ACC112 (cell line): ENCODE data around the gene APBB1IP.

Source experiments
- H2AFZ ChIP-seq: fragments of 200-600 bp; sonication (generic); one replicate; pipeline ENCODE4 v1.6.0; 2017; ENCODE audit warnings: antibody characterized with exemption, low read length; ENCODE audit not compliant: unreplicated experiment
- H3K27ac ChIP-seq: fragments of 200-600 bp; sonication (generic); 2 replicates; pipeline ENCODE4 v1.5.1; 2014; ENCODE audit warnings: low read depth, mild to moderate bottlenecking, antibody characterized with exemption, low read length, moderate library complexity
- H3K27me3 ChIP-seq: fragments of 200-600 bp; sonication (generic); 2 replicates; pipeline ENCODE4 v1.6.1; 2014; ENCODE audit warnings: mild to moderate bottlenecking, antibody characterized with exemption, low read length, moderate library complexity, mixed read lengths; ENCODE audit not compliant: insufficient read depth
- H3K36me3 ChIP-seq: fragments of 200-600 bp; sonication (generic); 2 replicates; pipeline ENCODE4 v1.6.1; 2016; ENCODE audit warnings: mild to moderate bottlenecking, antibody characterized with exemption, low read length, moderate library complexity, mixed read lengths; ENCODE audit not compliant: insufficient read depth
- H3K4me1 ChIP-seq: fragments of 200-600 bp; sonication (generic); one replicate; pipeline ENCODE4 v1.6.1; 2016; ENCODE audit warnings: low read length, mixed read lengths; ENCODE audit not compliant: insufficient read depth, unreplicated experiment, control insufficient read depth
- H3K4me3 ChIP-seq: fragments of 200-600 bp; sonication (generic); 2 replicates; pipeline ENCODE4 v1.5.1; 2014; ENCODE audit warnings: mild to moderate bottlenecking, low read depth, low read length
- H3K79me2 ChIP-seq: fragments of 200-600 bp; sonication (generic); one replicate; pipeline ENCODE4 v1.6.0; 2016; ENCODE audit warnings: low read length; ENCODE audit not compliant: control insufficient read depth, unreplicated experiment, insufficient read depth

The APBB1IP gene

DNA sequence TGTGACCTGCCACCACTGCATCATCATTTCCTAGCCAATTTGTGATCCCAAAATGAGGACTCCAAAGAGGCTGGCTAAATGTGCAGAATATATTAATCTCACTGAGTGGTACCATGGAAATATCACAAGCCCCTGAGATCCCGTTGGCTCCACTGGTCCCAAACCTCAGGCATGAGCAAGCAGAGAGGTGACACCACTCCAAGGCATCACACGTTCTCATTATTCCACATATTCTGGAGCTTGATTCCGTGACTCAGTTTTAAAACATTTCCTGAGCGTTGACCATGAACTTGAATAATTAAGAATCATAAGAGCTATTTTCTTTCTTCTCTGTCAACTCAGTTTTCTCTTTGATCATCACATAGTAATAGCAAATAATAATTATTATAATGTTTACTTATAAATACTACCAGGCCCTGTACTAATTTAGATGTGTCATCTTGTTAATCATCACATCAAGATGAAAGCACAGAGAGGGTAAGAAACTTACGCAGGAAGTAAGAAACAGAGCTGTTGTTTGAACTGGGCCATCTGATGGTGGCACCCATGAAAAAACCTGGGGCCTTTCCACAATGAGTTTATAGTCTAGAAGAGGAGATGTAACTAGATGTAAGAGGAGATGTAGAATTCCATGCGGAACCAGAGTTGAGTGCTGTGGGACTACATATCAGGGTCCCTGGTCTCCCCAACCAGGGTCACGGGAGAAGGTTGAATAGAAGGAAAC, 3.5 kb downstream of the APBB1IP start:
- no peak overlapping the region for H2AFZ ChIP-seq
- H3K36me3 ChIP-seq = no peaks in the 10 kb centered on the region
- no peaks in the 10 kb centered on the region for H3K79me2 ChIP-seq
- H3K27me3 ChIP-seq = peaks cover 2% of the 10 kb centered on the region; the same call in 1 of the 2 replicates
- peaks cover 11% of the 10 kb centered on the region for H3K4me1 ChIP-seq
- peak overlapping the region; percentile 28; the same call in 1 of the 2 replicates for H3K27ac ChIP-seq
- no peak overlapping the region for H3K4me3 ChIP-seq

DNA sequence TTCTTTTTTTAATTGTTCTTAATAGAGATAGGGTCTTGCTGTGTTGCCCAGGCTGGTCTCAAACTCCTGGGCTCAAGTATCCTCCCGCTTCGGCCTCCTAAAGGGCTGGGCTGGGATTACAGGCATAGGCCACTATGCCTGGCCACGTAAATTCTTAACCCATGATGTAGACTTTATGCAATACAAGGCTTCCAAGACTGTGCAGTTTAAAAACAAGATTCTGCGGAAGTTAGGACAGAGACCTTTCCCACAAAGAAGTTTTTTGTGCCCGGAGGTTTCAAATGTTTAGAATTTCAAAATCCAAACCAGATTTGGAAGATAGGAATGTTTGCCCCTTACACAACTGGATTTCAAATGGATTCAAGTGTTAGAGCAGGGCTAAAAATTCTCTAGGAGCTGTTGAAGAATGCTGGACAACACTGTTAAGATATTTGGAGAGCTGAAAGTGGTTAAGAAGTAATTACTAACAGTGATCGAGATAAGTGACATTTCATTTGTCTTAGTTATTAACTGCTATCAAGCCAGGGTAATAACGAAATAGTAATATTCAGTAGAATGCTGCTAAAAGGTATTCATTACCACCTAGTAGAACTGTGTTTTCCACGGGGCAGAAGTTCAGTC, 7.4 kb downstream of the APBB1IP start:
- H3K4me3 ChIP-seq = no peak overlapping the region
- no peaks in the 10 kb centered on the region for H3K79me2 ChIP-seq
- H3K4me1 ChIP-seq = peaks cover 11% of the 10 kb centered on the region
- H2AFZ ChIP-seq = no peak overlapping the region
- H3K27me3 ChIP-seq = no peaks in the 10 kb centered on the region
- no peaks in the 10 kb centered on the region for H3K36me3 ChIP-seq
- H3K27ac ChIP-seq = no peak overlapping the region

DNA sequence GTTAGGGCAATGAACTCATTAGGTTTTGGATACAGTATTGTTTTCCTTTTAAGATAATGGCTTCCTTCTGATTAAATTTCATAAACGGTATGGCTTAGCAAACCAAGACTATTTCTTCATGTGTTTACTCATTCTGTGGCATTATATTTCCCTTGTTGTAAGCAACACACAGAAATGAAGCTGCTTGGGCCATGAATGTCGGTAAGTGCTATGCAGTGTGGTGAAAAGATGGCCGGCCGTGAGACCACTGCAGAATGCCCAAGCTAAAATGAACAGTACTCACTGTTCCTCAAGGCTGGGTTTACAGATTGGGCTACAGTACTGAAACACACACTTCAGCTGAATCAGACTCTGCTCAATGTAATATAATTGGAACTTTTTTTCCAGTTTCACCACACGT, 8.1 kb downstream of the APBB1IP start:
- Histone ChIP-seq H3K79me2 (no peaks in the 10 kb centered on the region), H3K4me1 (peaks cover 9% of the 10 kb centered on the region), H3K27ac (no peak overlapping the region), H3K4me3 (no peak overlapping the region), H3K36me3 (no peaks in the 10 kb centered on the region), H2AFZ (no peak overlapping the region), H3K27me3 (no peaks in the 10 kb centered on the region)

- Histone ChIP-seq H3K36me3 (no peaks in the 10 kb centered on the region), H3K79me2 (no peaks in the 10 kb centered on the region), H3K27me3 (no peaks in the 10 kb centered on the region), H2AFZ (no peak overlapping the region), H3K4me3 (no peak overlapping the region), H3K27ac (no peak overlapping the region), H3K4me1 (no peaks in the 10 kb centered on the region)
These were observed 10.2 kb downstream of the APBB1IP start for GRCh38 chr10:26448292-26448691.

DNA sequence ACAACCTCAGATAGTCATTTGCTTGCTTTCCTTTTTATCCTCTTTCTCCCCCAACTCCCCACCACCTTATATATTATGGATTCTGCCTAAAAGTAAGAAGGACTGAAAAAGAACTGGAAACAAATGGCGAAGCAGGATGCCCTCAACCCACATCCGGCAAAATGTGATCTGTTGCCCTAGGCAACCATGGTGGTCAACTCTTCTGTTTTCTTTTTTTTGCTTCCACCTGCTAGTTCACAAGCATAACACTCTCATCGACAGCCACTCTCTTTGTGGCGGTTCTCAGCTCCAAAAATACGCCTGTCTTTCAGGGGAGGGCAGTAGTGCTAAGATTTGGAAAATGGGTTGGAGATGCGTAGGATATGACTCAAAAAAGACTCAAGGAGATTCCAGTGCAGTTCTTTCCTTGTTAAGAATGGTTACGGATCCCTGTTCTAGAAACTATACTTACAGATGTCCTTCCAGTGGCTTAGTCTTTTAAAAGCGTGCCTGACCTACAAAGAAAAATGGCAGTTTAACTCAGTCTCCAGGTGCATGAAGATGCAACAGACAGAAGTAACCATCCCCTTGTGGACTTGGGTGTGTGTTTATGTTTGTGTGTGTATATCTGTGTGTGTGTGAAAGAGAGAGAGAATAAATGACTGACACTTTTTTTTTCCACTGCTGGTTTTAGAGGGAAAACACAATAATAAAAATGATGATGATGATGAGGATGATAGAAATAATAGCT, 10.7 kb downstream of the APBB1IP start:
- no peaks in the 10 kb centered on the region for H3K4me1 ChIP-seq
- H3K4me3 ChIP-seq = no peak overlapping the region
- no peaks in the 10 kb centered on the region for H3K36me3 ChIP-seq
- H3K27me3 ChIP-seq = no peaks in the 10 kb centered on the region
- H2AFZ ChIP-seq = no peak overlapping the region
- no peak overlapping the region for H3K27ac ChIP-seq
- no peaks in the 10 kb centered on the region for H3K79me2 ChIP-seq

DNA sequence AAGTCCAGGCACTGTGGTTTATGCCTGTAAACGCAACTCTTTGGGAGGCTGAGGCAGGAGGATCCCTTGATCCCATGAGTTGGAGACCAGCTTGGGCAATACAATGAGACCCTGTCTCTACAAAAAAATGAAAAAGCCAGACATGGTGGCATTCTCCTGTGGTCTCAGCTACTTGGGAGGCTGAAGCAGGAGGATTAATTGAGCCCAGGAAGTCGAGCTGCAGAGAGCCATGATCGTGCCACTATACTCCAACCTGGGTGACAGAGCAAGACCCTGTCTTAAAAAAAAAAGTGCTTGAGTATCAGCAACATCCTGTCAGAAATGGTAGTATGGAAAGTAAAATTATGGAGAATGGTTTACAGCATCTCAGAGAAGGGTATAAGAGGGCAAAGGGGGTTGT, 11.6 kb downstream of the APBB1IP start:
- peaks cover 2% of the 10 kb centered on the region for H3K4me1 ChIP-seq
- H3K27ac ChIP-seq = no peak overlapping the region

GRCh38 chr10:26451903-26452302, 13.8 kb downstream of the APBB1IP start:
- no peaks in the 10 kb centered on the region for H3K27me3 ChIP-seq
- H3K36me3 ChIP-seq = no peaks in the 10 kb centered on the region
- no peaks in the 10 kb centered on the region for H3K79me2 ChIP-seq
- no peak overlapping the region for H3K4me3 ChIP-seq
- peaks cover 3% of the 10 kb centered on the region for H3K4me1 ChIP-seq
- H2AFZ ChIP-seq = no peak overlapping the region
- no peak overlapping the region for H3K27ac ChIP-seq

More for the DNA sequence above, 11.6 kb downstream of the APBB1IP start:
- Histone ChIP-seq H2AFZ (no peak overlapping the region), H3K27me3 (no peaks in the 10 kb centered on the region), H3K79me2 (no peaks in the 10 kb centered on the region), H3K4me3 (no peak overlapping the region), H3K36me3 (no peaks in the 10 kb centered on the region)

DNA sequence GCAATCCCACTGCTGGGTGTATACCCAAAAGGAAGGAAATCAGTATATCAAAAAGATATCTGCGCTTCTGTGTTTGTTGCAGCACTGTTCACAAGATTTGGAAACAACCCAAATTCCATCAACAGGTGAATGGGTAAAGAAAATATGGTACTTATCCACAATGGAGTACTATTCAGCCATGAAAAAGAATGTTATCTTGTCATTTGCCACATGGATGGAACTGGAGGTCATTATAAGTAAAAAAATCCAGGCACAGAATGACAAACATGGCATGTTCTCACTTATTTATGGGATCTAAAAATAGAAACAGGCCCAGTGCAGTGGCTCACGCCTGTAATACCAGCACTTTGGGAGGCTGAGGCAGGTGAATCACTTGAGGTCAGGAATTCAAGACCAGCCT, 15.7 kb downstream of the APBB1IP start:
- no peaks in the 10 kb centered on the region for H3K27me3 ChIP-seq
- H3K4me3 ChIP-seq = no peak overlapping the region
- peaks cover 3% of the 10 kb centered on the region for H3K4me1 ChIP-seq
- H3K36me3 ChIP-seq = no peaks in the 10 kb centered on the region
- H3K27ac ChIP-seq = no peak overlapping the region
- no peak overlapping the region for H2AFZ ChIP-seq
- no peaks in the 10 kb centered on the region for H3K79me2 ChIP-seq

GRCh38 chr10:26454891-26455290, 16.8 kb downstream of the APBB1IP start:
- H3K36me3 ChIP-seq = no peaks in the 10 kb centered on the region
- no peaks in the 10 kb centered on the region for H3K79me2 ChIP-seq
- H3K4me3 ChIP-seq = no peak overlapping the region
- no peaks in the 10 kb centered on the region for H3K27me3 ChIP-seq
- H3K4me1 ChIP-seq = peaks cover 3% of the 10 kb centered on the region
- H3K27ac ChIP-seq = no peak overlapping the region
- no peak overlapping the region for H2AFZ ChIP-seq

DNA sequence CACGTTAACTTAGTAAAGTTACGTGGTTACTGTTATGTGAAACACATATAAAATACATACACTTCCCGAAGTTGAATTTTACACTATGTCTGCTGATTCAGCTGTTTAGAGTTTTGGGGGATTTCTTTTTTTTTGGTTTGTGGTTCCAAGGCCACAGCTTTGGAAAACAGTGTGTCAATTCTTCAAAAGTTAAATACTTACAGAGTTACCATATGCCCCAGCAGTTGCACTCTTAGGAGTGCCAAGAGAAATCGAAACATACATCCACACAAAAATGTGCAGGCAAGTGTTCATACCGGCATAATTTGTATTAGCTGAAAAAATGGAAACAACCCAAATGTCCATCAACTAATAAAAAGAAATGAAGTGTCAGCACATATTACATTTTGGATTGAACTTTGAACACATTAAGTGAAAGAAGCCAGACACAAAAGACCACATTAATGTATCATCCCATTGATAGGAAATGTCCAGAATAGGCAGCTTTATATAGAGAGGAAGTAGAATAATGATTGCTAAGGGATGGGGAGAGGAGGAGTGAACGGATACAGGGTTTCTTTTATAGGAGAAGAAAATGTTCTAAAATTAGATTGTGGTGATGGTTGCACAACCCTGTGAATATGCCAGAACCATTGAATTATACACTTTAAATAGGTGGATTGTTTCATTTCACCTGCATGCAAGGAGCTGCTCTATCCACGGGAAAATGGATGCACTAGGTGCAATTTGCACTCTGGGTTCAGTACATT, 17.6 kb downstream of the APBB1IP start:
- Histone ChIP-seq H2AFZ (peak overlapping the region; percentile 38), H3K27me3 (no peaks in the 10 kb centered on the region), H3K4me1 (peaks cover 3% of the 10 kb centered on the region), H3K79me2 (no peaks in the 10 kb centered on the region), H3K4me3 (no peak overlapping the region), H3K27ac (no peak overlapping the region), H3K36me3 (no peaks in the 10 kb centered on the region)
